DND-41 (cell line): ENCODE measurements around the gene OXNAD1.

Source experiments
- ATAC-seq: fragments of 200-7000 bp; cut with Tn5 transposase; 3 replicates; pipeline ENCODE4 v1.9.1; 2021; ENCODE audit warnings: low read depth; ENCODE audit not compliant: insufficient read depth
- DNase-seq: peaks from one replicate; pipeline ENCODE4 v3.0.0-alpha.2; 2020
- H2AFZ ChIP-seq: 2 replicates; pipeline ENCODE4 v1.6.0; 2012; ENCODE audit warnings: low read depth, low read length
- H3K27ac ChIP-seq: 2 replicates; pipeline ENCODE4 v1.5.1; 2012; ENCODE audit warnings: low read length, inconsistent platforms
- H3K27me3 ChIP-seq: fragments of 200-600 bp; sonication (generic); 2 replicates; pipeline ENCODE4 v1.6.0; 2012; ENCODE audit warnings: low read length, mild to moderate bottlenecking, inconsistent platforms; ENCODE audit not compliant: insufficient read depth, poor library complexity
- H3K36me3 ChIP-seq: 2 replicates; pipeline ENCODE4 v1.5.1; 2012; ENCODE audit warnings: low read length, inconsistent platforms; ENCODE audit not compliant: insufficient read depth
- H3K4me1 ChIP-seq: 2 replicates; pipeline ENCODE4 v1.5.1; 2012; ENCODE audit warnings: mild to moderate bottlenecking, low read length; ENCODE audit not compliant: insufficient read depth
- H3K4me2 ChIP-seq: 2 replicates; pipeline ENCODE4 v1.6.0; 2012; ENCODE audit warnings: mild to moderate bottlenecking, moderate library complexity, low read length, inconsistent platforms; ENCODE audit not compliant: insufficient read depth
- H3K4me3 ChIP-seq, 2 experiments: fragments of 200-600 bp in 1 of 2; shearing (Covaris generic) in 1 of 2; 2 replicates each; pipeline ENCODE4 v1.5.1; 2012 to 2016; ENCODE audit warnings: inconsistent platforms in 2 of 2, low read length in 2 of 2, mild to moderate bottlenecking in 2 of 2, low read depth in 1 of 2, moderate library complexity in 1 of 2
- H3K79me2 ChIP-seq: 2 replicates; pipeline ENCODE4 v1.6.0; 2012; ENCODE audit warnings: low read length, inconsistent platforms; ENCODE audit not compliant: insufficient read depth
- H3K9ac ChIP-seq: 2 replicates; pipeline ENCODE4 v1.6.0; 2012; ENCODE audit warnings: low read depth, mild to moderate bottlenecking, inconsistent platforms, low read length, moderate library complexity
- H3K9me3 ChIP-seq: 2 replicates; pipeline ENCODE4 v1.5.1; 2012; ENCODE audit warnings: low read length, moderate library complexity, mild to moderate bottlenecking, inconsistent platforms; ENCODE audit not compliant: insufficient read depth, severe bottlenecking
- H4K20me1 ChIP-seq: 2 replicates; pipeline ENCODE4 v1.6.0; 2012; ENCODE audit warnings: low read length; ENCODE audit not compliant: insufficient read depth
- EZH2 ChIP-seq: IDR thresholded peaks from 3 replicates; pipeline ENCODE4 v1.6.1; 2012; ENCODE audit warnings: borderline replicate concordance, low read depth, mild to moderate bottlenecking, moderate library complexity, low read length, inconsistent platforms; ENCODE audit not compliant: severe bottlenecking
- TF ChIP-seq, protein P1 (sequence below): IDR thresholded peaks from 2 replicates; pipeline ENCODE4 v1.5.1; 2012; ENCODE audit warnings: borderline replicate concordance, low read length, moderate library complexity, mild to moderate bottlenecking; ENCODE audit not compliant: poor library complexity, severe bottlenecking; ENCODE audit errors: extremely low read depth

The OXNAD1 gene

DNA sequence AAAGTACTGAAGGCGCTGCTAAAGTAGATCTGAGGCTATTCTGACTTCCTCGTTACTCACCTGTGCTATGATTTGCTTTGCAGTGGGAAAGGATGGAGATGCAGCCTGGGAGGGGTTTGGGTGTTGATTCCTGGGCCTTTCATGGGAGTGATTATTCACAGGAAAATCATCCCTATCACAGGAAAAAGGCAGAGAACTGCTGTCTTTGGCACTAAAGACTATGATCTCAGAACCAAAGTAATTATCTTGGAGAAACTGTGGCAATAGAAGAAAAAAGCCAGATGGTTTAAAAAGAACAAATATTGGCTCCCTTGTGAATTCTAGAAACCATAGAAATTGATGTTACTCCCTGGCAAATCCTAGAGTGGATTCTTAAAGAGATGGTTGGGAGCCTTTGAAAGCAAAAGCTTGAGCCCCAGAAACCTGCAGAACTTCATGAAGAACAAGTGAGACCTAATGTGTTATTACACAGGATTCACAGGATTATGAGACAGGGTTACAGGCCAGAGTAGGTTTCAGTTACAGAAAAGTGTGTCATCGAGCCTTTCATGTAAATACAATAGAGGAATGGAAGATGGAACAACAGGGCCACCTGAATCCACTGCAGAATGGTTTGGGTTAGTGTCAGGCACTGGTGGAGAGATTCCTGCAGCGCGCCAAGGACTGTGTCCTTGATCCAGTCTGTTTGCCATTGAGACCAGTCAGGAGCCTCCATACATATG lies 85.7 kb downstream of the OXNAD1 start:
- Histone ChIP-seq H3K79me2 (no peaks in the 10 kb centered on the region; the same call in 1 of the 2 replicates), H3K9ac (no peak overlapping the region), H3K4me3 (no peak overlapping the region), H4K20me1 (no peaks in the 10 kb centered on the region), H3K4me2 (no peak overlapping the region), H3K36me3 (peaks cover 80% of the 10 kb centered on the region), H3K4me1 (no peaks in the 10 kb centered on the region), H3K27ac (0 out of 2 replicates have a peak overlapping the region, but pooled peaks have one; percentile 15), H2AFZ (no peak overlapping the region), H3K27me3 (no peaks in the 10 kb centered on the region), H3K9me3 (no peaks in the 10 kb centered on the region)
- TF ChIP-seq, protein P1, sequence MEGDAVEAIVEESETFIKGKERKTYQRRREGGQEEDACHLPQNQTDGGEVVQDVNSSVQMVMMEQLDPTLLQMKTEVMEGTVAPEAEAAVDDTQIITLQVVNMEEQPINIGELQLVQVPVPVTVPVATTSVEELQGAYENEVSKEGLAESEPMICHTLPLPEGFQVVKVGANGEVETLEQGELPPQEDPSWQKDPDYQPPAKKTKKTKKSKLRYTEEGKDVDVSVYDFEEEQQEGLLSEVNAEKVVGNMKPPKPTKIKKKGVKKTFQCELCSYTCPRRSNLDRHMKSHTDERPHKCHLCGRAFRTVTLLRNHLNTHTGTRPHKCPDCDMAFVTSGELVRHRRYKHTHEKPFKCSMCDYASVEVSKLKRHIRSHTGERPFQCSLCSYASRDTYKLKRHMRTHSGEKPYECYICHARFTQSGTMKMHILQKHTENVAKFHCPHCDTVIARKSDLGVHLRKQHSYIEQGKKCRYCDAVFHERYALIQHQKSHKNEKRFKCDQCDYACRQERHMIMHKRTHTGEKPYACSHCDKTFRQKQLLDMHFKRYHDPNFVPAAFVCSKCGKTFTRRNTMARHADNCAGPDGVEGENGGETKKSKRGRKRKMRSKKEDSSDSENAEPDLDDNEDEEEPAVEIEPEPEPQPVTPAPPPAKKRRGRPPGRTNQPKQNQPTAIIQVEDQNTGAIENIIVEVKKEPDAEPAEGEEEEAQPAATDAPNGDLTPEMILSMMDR = no peak
- no peak for TF ChIP-seq EZH2
- ATAC-seq = no peak
- DNase-seq = no peak

DNA sequence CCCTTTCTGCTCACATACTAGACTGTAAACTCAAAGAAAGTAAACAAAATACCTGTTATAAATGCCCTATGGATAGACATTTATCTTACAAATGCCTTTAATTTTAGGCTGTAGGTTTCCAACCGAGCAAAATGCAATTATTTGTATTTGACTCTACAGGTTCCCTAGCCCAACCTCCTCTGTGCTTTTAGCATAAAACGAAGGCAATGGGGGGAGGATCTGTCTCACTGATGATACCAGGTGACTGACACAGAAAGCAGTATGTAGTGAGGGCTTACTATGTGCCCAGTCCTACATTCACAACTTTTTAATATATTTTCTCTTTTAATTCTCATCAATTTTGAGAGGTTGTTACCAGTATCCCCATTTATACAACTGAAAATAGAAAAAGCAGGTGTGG lies 87.4 kb downstream of the OXNAD1 start:
- H3K4me2 ChIP-seq = no peak overlapping the region
- H2AFZ ChIP-seq = no peak overlapping the region
- 0 out of 2 replicates have a peak overlapping the region, but pooled peaks have one; percentile 40 for H3K27ac ChIP-seq
- ATAC-seq = no peak
- H3K4me3 ChIP-seq = no peak overlapping the region
- H3K9me3 ChIP-seq = no peaks in the 10 kb centered on the region
- no peak overlapping the region for H3K9ac ChIP-seq
- H3K36me3 ChIP-seq = peaks cover 78% of the 10 kb centered on the region
- no peaks in the 10 kb centered on the region for H3K4me1 ChIP-seq
- DNase-seq = no peak
- TF ChIP-seq, protein P1 = no peak
- no peak for TF ChIP-seq EZH2
- no peaks in the 10 kb centered on the region for H3K27me3 ChIP-seq
- H4K20me1 ChIP-seq = no peaks in the 10 kb centered on the region
- no peaks in the 10 kb centered on the region; the same call in 1 of the 2 replicates for H3K79me2 ChIP-seq

DNA sequence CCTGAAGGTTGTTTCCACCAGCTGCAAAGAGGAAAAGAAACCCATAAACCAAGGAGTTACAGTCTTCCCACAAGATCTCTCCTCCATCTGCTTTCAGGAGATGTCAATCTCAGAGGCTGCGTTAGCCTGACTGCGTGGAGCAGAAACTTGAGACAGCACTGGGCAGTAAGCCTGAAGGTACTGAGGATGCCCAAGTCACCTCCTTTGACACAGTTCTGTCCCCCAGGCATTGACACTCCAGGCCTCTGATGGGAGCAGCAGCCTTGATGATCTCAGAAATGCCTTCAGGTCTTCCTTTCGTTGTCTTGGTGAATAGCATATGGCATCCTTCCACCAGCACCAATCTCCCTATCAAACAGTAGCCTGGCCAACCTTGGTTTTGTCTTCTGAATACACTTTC lies 89.3 kb downstream of the OXNAD1 start:
- ATAC-seq = no peak
- Histone ChIP-seq H3K4me2 (no peak overlapping the region), H3K27ac (peak overlapping the region; percentile 12; the same call in 1 of the 2 replicates), H4K20me1 (no peaks in the 10 kb centered on the region), H3K36me3 (peaks cover 76% of the 10 kb centered on the region), H2AFZ (no peak overlapping the region), H3K9ac (no peak overlapping the region), H3K9me3 (no peaks in the 10 kb centered on the region), H3K27me3 (no peaks in the 10 kb centered on the region), H3K79me2 (no peaks in the 10 kb centered on the region), H3K4me1 (no peaks in the 10 kb centered on the region), H3K4me3 (no peak overlapping the region)
- TF ChIP-seq EZH2 = no peak
- TF ChIP-seq, protein P1 = no peak
- no peak for DNase-seq
